NCI-H1436 treated with DMSO at 0.1 percent for 48 hours (cell line): ENCODE measurements around the gene ATP9B.
"Not testable (repeated sequence)": the region's sequence is repeated elsewhere in the genome, so short reads cannot be mapped to it uniquely, and the experiment has no call there.

Experiments
- DNase-seq: peaks from one replicate; lab custom pipeline; 2025; lab: John Stamatoyannopoulos, UW

The ATP9B gene

DNA sequence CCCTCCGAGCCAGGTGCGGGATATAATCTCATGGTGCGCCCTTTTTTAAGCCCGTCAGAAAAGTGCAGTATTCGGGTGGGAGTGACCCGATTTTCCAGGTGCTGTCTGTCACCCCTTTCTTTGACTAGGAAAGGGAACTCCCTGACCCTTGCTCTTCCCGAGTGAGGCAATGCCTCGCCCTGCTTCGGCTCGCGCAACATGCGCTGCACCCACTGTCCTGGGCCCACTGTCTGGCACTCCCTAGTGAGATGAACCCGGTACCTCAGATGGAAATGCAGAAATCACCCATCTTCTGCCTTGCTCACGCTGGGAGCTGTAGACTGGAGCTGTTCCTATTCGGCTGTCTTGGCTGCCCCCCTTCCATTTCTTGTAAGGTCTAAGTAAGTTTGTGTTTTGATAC lies 221.2 kb downstream of the ATP9B start:
- not testable (repeated sequence) for DNase-seq

DNA sequence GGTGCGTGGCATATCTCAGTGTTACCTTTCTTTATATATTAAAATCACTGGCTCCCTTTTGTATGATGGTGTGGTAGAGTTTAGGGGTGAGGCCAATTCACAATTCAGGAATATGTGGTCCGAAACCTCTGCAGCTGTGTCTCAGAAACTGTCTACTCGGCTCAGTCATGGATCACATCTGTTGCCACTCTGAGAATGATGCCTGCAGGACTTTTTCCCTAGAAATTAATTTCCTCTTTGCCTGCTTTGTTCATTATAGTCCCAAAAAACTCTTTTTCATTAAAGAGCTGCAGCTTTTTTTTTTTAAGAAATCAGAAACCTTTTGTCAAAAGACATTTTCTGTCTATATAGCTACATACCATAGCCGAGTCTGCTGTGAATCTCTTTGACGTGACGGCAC lies 221.7 kb downstream of the ATP9B start:
- DNase-seq: no peak

DNA sequence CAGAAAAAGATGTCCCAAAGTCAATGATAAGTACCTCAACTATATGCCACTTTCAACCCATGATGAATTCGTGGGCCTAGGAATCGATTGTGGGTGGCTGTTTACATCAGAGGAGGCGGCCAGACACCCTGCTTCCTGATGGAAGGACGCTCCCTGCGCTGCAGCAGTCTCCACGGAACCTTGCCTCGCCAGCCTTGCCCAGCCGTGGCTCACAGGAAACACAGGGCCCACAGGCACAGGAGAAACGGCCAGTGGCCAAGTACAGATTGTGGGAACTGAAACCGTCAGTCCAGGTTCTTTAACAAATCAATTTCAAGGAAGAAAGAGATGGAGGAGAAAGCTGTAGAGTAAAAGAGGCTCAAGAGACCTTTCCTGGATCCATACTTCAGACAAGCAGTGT lies 225.0 kb downstream of the ATP9B start:
- no peak for DNase-seq

DNA sequence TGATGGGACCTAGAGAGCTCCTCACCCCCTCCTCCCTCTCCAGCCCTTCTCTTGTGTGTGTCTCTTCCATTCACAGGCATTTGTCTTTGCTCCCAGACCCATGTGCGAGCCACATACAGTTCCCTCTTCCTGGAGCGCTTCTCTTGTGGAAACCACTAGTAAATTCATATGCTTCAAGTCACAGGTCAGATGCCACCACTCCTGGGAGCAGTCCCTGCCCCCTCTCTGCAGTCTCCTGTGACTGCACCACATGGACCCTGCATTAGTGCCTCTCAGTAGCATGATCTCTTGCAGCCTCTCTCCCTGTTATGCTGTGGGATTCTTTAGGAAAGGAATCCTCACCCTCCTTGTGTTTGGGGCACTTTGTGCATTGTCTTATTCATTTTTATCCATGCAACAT lies 230.1 kb downstream of the ATP9B start:
- DNase-seq: no peak

DNA sequence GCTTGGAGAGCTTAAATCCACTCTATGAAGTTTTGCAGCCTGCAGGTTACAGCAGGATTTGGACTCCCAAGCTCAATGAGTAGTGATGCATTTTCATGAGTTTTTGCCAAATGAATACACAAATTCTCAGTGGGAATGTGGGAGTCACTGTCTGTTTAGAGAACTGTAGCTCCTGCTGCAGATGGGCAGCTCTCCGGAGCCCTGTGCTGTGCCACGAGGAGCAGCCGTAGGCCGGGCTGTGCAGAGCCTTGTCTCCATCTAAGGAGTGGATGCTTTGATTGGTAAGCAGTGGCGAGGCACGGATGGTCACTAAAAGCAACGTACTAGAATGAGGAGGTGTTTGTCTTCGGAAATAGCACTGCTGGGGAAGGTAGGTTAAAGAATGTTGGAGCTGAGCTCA lies 230.5 kb downstream of the ATP9B start:
- no peak for DNase-seq

DNA sequence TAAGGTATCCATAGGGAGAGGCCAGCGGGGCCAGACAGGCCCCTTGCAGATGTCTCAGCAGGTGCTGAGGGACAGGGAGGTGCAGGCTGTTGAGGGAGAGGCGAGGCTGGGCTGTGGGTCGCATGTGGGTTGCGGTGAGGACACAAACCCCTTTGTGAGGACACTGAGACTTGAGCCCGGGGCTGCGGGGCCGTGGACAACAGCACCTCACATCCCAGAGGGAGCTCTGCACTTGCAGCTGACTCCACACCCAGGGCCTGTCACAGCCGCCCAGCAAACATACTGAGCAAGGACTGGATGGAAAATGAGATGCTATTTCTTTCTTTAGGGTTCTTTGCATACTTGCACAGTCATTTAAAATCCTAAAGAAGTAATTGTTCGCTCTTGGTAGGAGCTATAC lies 231.2 kb downstream of the ATP9B start:
- no peak for DNase-seq

DNA sequence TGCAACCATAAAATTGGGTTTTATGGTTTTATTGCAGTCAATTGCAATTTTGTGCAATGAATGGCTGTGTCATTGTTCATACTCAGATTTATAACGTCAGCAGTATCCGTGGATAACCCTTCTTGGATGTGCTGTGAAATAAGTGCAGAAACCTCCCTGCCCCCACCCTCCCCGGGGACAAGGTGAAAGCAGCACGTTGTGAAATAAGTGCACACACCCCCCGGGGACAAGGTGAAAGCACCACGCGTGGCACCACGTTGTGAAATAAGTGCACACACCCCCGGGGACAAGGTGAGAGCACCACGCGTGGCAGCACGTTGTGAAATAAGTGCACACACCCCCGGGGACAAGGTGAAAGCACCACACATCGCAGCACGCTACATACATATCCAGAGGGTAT lies 232.9 kb downstream of the ATP9B start:
- no peak for DNase-seq

DNA sequence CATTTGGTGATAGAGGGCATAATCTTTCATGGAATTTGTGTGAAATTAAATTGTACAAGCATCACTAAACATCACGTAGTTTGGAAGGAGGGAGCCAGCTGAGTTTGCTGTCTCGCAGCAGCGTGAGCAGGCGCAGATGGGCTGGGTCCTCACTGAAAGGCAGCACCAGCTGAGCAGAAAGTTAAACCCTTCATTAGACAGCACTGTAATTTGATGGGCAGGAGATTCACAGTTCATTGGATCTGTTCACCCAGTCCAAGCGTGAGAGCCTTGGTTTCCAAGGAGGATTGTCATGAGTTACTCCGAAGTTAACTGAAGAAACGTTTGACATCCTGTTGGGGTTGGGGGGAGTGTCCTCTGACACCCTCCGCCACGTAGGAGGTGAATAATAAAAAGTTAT lies 236.7 kb downstream of the ATP9B start:
- no peak for DNase-seq

DNA sequence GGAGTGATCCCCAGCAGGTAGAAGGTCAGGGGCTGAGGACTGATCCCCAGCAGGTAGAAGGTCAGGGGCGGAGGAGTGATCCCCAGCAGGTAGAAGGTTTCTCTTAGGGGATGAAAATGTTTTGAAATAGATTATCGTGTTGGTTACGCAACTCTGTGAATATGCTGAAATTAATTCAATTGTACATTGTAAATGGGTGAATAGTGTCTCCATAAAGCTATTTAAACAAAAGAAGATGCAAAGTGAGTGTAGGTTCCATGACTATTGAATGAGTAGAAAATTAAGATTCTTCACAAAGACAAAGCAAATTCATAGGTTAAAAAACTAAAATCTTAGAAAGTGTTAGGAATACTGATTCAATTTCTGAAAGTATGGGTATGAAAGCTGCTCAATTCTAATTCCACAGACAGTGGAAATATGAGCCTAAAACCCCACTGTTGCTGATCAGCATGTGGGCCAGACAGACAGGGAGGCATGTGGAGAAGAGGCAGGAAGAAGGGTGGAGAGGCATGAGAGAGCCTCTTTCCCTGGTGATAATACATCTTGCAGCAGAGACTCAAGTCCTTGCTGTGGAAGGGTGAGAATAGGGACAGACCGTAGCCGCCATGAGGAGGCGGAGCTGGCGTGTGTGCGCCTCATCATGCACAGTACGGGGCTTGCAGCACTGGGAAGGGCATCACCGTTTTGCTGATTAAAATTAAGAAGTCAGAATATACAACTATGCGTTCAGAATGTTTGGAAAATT lies 240.6 kb downstream of the ATP9B start:
- DNase-seq: no peak

DNA sequence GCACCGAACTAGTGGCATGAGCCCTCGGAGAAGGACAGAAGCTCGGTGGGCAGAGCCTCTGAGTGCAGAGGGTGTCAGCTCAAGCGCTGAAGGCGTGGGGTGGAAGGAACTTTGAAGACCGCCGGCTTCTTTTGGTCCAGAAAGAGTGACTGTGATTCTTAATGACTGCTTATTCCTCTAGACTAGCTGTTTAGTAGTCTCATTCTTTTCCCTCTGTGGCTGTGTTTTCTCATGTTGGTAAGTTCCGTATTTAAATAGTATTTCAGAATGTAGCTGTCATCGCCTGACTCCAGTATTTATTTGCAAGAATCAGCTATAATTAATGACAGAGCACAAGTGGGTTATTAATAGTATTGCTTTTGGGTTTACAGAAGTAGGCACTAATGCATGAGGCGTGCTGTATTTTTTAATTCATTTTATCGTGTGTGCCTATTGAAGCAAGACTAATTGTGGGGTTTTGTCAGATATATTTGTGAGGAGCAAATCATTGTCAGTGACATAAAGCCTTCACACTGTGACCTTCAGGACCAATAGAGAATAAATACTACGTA lies 245.7 kb downstream of the ATP9B start:
- no peak for DNase-seq

DNA sequence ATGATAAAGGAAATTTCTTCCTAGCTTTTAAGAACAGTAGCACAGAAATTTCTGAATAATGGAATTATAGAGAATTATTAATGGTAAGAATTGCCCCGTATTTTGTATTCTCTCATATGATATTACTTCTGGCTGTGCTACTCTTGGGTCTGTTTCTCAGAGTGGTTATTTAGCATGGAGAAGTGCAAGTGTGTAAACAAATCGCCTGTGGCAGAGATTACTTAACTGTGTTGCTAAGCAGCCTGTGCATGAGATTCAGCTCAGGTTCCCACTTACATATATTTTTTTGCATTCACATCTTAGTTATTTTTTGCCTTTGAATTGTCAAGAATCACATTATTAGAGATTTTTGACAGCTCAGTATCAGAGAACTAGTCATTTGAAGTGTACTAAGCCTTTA lies 246.4 kb downstream of the ATP9B start:
- DNase-seq: peak; percentile 18

DNA sequence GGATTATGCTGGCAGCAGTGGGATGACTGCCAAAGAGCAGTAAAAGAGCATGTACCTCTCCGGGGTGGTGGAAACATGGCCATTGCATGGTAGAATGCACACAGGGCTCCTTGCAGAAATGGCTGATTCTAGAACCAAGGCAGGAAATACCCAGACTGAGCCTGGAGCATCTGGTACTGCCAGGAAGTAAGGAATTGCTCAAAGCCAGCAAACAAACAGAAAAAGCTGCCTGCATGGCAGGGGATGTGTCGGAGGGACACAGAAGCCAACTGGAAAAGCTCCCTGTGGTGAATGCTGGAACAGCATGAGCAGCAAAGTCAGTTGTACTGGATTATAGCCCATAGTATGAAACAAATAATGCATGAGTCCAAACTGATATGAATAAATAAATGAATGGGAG lies 248.5 kb downstream of the ATP9B start:
- no peak for DNase-seq

DNA sequence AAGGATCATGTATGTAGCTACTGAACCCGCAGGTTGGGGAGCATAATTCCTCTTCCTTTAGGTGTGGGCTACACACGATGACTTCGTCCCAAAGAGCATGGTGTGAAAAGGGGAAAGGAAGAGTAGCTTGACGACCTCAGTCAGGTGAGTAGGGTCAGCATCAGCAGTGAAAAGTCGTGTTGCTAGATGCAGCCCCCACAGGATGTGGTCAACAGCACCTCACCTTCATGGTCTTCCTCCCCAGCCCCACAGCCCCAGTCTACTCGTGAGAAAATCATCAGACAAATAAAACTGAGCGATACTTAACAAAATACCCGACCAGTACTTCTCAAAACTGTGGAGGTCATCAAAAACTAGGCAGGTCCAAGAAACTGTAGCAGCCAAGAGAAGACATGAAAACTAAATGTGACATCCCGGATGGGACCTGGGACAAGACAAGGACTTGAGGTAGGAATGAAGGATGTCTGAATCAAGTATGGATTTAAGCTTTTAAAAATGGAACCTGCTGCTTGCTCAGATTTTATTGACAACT lies 249.0 kb downstream of the ATP9B start:
- DNase-seq: no peak

DNA sequence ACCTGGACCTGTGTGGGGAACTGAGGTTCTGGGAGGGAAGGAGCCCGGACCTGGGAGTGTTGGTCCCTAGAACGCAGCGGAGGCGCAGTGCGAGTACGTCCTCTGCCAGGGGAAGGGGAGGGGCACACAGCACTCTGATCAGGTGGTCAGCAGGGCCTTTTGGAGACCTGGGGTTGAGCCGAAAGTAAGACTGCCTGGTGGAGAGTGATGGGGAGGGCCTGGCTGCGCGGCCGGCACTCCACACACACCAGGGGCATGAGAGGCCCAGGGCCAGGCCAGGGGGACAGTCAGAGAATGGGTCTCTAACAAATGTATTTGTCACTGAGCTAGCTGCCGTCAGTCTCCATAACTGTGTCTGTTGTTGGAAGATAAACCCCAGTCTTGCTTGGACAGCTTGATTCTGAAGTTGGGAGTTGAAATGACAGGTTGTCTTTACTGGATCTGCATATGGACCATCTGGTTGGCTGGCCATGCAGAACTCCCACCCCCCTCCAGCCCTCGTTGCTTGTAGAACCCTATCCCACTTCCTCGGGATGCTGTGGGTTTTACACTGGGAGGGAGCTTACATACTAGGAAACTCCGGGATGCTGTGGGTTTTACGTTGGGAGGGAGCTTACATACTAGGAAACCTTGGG lies 251.1 kb downstream of the ATP9B start:
- no peak for DNase-seq

DNA sequence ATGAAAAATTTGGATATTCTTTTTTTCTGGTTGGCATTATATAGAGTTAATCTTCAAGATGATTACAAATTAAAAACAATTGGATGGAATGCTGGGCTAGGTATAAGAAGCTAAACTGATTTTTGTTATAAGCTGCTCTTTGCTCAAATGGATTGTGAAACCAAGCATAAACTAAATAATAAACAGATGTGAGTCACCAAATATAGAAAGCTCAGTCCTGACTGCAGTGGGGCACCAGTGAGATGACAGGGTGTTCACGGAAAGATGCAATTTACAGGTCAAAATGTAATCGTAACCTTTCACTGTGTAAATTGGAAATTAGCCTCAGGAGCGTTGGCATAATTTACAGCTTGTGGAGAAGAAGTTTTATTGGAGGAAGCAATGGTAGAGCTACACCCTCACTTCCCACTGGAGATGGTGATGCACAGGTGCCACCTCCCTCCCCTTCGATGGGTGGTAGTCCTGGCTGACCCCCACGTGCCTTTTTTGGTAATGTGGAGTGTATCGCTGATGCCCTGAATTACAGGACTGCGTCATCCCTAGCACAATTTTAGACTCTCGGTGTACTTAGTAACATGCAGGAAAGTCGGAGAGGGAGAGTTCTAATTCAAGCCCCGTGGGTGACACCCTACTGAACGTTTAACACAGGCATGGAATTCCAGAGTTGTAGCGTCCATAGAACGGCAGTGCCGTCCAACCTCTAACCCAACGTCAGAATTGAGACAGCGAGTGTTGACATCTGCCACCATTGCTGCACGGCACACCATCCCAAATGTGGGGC lies 252.6 kb downstream of the ATP9B start:
- no peak for DNase-seq

DNA sequence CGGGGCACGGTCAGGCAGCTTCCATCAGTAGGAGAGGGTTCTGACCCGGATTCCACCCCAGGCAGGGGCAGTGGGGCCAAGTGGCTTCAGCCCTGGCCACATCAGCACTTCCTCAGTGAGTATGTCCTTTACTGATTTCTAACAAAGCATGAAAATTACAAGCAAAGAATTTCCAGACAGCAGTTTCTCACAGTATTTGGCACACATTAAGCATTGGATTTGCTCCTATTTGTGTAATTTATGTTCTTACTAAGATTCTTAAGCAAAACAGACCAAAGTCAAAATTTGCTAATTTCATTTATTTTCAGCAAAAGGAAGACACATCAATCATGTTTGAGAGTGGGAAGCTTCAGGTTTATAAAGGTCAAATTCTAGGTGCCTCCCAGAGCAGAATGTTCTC lies 253.2 kb downstream of the ATP9B start:
- no peak for DNase-seq

DNA sequence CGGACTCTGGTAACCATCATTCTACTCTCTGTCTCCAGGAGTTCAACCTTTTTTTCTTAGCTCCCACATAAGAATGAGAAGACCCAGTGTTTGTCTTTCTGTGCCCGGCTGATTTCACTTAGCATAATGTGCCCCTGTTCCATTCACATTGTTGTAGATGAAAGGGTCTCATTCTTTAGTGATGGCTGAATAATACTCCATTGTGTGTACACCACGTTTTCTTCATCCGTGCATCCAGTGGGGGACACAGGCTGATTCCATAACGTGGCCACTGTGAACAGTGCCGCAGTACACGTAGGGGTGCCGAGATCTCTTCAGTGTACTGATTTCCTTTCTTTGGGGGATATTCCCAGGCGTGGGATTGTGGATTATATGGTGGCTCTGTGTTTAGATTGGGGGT lies 254.3 kb downstream of the ATP9B start:
- no peak for DNase-seq

DNA sequence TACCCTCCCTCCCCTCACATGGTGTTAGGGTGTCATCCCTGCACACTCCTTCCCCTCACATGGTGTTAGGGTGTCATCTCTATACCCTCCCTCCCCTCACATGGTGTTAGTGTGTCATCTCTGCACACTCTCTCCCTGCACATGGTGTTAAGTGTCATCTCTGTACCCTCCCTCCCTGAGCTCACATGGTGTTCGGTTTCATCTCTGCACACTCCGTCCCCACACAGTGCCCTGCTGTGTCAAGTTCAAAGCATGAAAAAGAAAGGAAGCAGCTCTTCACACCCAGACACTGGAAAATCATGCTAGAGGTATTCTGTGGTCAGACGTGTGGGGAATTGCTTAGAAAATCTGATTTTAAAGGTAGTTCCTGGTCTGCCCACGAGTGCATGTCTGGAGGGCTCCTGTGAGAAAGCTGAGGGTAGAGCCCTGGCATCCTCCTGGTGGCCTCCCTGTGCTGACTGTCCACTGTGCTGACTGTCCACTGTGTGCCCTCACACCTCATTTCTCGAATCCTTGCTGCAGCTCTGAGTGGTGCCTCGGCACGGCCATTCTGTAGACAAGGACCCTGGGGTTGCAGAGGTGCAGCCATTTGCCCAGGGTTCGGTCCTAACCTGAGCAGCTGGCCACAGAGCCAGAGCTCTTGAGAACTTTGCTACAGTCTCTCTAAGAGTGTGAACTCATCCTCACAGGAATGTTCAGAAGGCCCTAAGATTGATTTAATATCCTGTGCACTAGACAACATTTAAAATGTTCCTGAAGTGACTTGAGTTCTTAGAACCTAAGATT lies 257.4 kb downstream of the ATP9B start:
- no peak for DNase-seq

DNA sequence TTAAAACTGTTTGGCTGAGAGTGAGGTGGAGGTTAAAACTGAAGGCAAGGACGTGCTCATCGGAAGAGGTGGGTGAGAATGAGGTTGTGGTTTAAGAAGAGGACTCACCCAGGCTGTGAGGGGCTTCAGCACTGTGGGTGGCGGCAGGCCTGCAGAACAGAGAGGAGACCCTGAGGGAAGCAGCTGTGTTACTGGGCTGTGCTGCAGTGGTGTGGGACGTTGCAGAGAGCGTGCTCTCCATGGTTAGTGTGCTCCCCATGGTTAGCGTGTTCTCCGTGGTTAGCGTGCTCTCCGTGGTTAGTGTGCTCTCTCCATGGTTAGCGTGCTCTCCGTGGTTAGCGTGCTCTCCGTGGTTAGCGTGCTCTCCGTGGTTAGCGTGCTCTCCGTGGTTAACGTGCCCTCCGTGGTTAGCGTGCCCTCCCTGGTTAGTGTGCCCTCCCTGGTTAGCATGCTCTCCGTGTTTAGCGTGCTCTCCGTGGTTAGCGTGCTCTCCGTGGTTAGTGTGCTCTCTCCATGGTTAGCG lies 258.1 kb downstream of the ATP9B start:
- no peak for DNase-seq

DNA sequence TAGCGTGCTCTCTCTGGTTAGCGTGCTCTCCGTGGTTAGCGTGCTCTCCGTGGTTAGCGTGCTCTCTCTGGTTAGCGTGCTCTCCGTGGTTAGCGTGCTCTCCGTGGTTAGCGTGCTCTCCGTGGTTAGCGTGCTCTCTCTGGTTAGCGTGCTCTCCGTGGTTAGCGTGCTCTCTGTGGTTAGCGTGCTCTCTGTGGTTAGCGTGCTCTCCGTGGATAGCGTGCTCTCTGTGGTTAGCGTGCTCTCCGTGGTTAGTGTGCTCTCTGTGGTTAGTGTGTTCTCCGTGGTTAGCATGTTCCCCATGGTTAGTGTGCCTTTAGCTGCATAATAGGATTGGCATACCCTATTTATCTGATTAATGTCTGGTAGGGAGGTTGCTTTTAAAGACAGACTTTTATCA lies 258.7 kb downstream of the ATP9B start:
- not testable (repeated sequence) for DNase-seq

DNA sequence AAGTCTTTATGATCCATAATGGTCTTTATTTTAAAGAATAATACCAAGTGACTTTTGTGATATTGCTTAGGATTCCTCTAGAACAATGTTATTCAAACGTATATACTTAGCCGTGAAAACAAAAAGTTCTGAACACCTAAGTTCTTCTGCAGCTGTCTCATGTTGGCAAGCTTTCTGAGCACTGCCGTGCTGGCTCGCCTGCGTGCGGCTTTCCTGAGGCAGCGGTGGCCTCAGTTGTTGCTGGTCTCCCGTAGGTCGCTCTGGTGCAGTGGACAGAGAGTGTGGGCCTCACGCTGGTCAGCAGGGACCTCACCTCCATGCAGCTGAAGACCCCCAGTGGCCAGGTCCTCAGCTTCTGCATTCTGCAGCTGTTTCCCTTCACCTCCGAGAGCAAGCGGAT lies 259.7 kb downstream of the ATP9B start:
- DNase-seq: no peak

DNA sequence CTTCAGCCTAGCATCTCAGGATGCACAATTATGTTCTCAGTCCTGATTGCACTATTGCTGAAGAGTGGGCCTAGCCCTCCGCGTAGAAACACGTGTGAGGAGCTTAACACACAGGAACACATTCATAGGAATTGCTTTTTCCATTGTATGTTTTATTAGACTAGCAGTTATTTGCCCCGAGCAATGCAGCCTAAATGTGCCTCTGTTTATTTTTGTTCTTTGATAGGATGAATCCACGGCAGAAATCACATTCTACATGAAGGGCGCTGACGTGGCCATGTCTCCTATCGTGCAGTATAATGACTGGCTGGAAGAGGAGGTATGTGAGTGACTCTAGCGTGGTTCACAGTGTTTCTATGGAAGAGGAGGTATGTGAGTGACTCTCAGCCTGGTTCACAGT lies 260.6 kb downstream of the ATP9B start:
- DNase-seq: no peak
